ENCODE measurements around the gene NT5DC4.
"Not testable (repeated sequence)": the region's sequence is repeated elsewhere in the genome, so short reads cannot be mapped to it uniquely, and the experiment has no call there.

The NT5DC4 gene

DNA sequence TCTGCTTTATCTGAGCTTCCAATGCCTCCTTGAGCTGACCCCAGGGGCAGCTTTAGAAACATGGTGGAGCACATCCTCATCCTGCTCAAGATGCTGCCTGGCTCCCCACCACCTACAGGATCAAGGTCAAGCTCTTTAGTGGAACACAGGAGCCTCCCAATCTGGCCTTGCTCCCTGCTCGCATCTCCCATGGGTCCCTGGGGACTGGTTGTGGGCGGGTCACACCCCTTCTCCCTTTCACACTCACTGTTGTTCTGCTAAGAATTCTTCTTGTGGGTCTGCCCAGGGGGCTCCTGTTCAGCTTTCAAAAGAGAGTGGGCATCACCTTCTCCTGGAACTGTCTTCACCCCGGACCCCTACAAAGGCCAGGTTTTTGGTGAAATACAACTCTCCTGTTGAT lies 8.4 kb upstream of the NT5DC4 start:
- H3K4me1 Mint-ChIP-seq, result peaks cover 54% of the 10 kb centered on the region
- peak in 1 of 2 donors; percentile 44 for DNase-seq (ENCODE audit: low spot score in 2 of 2)
- H3K36me3 Mint-ChIP-seq, result no peaks in the 10 kb centered on the region
- H3K4me3 Mint-ChIP-seq, result no peak overlapping the region
- H3K9me3 Mint-ChIP-seq, result no peaks in the 10 kb centered on the region
- no peak for ATAC-seq
- peak overlapping the region; percentile 89 for H3K27ac Mint-ChIP-seq

DNA sequence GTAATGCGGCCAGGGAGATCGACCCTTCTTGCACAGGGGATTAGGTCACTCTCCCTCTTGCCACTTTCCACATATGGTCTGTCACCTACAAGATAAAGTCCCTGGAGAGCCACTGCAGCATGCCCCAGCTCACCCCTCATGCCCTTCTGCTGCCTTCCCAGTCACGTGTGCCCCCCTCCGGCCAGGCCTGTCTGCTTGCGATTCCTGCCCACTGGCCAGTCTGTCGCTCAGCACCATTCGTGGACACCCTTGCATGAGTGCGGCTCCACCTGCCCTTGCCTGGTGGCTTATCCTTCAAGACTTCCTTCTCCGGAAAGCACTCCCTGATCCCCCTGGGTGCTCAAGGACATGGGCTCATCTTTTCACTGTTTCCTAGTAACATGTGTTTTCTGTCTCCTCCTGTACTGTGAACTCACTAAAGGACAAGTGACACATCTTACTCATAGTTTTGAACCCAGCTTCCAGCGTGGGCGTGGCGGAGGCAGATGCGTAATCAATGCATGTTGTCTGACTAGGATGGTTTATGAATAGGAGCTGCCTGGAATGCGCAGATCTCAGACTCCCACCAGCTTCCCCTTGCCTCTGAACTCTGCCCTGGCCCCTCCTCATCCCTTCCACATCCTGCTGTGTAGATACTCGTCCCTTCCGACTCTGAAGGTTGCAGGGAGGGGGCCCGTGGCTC lies 7.8 kb upstream of the NT5DC4 start:
- DNase-seq (ENCODE audit: low spot score in 2 of 2) (peak in 1 of 2 donors; percentile 44), ATAC-seq (peak; percentile 91)
- peaks cover 49% of the 10 kb centered on the region for H3K4me1 Mint-ChIP-seq
- no peaks in the 10 kb centered on the region for H3K9me3 Mint-ChIP-seq
- H3K27ac Mint-ChIP-seq, result peak overlapping the region; percentile 89
- H3K36me3 Mint-ChIP-seq, result no peaks in the 10 kb centered on the region
- H3K4me3 Mint-ChIP-seq, result peak overlapping the region; percentile 13

DNA sequence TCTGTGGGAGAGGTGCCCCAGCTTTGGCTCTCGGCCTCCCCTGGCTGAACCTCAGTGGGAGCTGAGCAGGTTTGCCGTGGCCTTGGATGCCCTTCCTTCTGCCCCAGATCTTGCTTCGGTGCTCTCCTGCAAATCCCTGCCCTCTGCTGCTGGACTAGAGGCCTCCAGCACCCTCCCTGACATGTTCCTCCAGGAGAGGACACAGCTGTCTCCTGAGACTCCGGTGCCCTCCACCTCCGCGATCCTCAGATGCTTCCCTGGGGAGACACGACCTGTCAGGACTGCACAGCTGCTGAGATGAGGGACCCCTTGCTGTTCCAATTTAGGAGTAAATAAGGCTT lies 7.3 kb upstream of the NT5DC4 start:
- no peaks in the 10 kb centered on the region for H3K9me3 Mint-ChIP-seq
- peak overlapping the region; percentile 89 for H3K27ac Mint-ChIP-seq
- DNase-seq (ENCODE audit: low spot score in 2 of 2), result no peak
- no peaks in the 10 kb centered on the region for H3K36me3 Mint-ChIP-seq
- peaks cover 44% of the 10 kb centered on the region for H3K4me1 Mint-ChIP-seq
- no peak for ATAC-seq
- H3K4me3 Mint-ChIP-seq, result peak overlapping the region; percentile 13

DNA sequence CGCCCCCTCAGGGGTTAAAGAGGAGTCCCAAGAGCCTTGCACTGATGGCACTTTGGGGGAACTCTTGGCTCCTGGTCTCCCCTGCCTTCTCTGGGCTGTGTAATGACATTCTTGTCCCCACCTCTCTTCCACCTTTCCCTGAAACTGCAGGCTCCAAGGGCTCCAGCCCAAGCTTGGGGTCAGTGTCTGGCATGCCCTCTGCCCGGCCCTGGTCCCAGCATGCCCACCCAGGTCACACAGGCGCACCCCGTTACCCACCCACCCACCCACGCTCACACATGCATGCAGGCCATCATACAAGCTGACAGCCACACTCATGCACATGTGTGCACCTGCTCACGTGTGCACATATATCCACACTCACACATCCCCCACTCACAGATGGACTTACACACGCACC lies 6.9 kb upstream of the NT5DC4 start:
- Mint-ChIP-seq H3K27ac (no peak overlapping the region), H3K4me3 (peak overlapping the region; percentile 13), H3K9me3 (no peaks in the 10 kb centered on the region), H3K36me3 (no peaks in the 10 kb centered on the region), H3K4me1 (peaks cover 40% of the 10 kb centered on the region)
- ATAC-seq, result no peak
- no peak for DNase-seq (ENCODE audit: low spot score in 2 of 2)

- H3K27ac Mint-ChIP-seq, result no peak overlapping the region
These were observed 6.5 kb upstream of the NT5DC4 start for GRCh38 chr2:112714331-112714730.

GRCh38 chr2:112714836-112715631 lies 5.8 kb upstream of the NT5DC4 start:
- no peak for ATAC-seq
- H3K36me3 Mint-ChIP-seq, result peaks cover 5% of the 10 kb centered on the region
- no peak for DNase-seq (ENCODE audit: low spot score in 2 of 2)
- no peak overlapping the region for H3K4me3 Mint-ChIP-seq
- no peaks in the 10 kb centered on the region for H3K9me3 Mint-ChIP-seq
- no peak overlapping the region for H3K27ac Mint-ChIP-seq
- H3K4me1 Mint-ChIP-seq, result peaks cover 29% of the 10 kb centered on the region

More at GRCh38 chr2:112714331-112714730, 6.5 kb upstream of the NT5DC4 start:
- Mint-ChIP-seq H3K36me3 (no peaks in the 10 kb centered on the region), H3K4me1 (peaks cover 36% of the 10 kb centered on the region), H3K4me3 (no peak overlapping the region), H3K9me3 (no peaks in the 10 kb centered on the region)
- no peak for DNase-seq (ENCODE audit: low spot score in 2 of 2)
- ATAC-seq, result no peak

GRCh38 chr2:112716094-112716493 lies 4.7 kb upstream of the NT5DC4 start:
- DNase-seq (ENCODE audit: low spot score in 2 of 2); H3K27ac Mint-ChIP-seq; H3K36me3 Mint-ChIP-seq; ATAC-seq; H3K4me3 Mint-ChIP-seq; H3K9me3 Mint-ChIP-seq: not testable (repeated sequence)
- peaks cover 20% of the 10 kb centered on the region for H3K4me1 Mint-ChIP-seq

- not testable (repeated sequence) for H3K36me3 Mint-ChIP-seq; H3K27ac Mint-ChIP-seq; H3K4me3 Mint-ChIP-seq; H3K9me3 Mint-ChIP-seq; ATAC-seq; DNase-seq (ENCODE audit: low spot score in 2 of 2)
- H3K4me1 Mint-ChIP-seq, result peaks cover 16% of the 10 kb centered on the region
These were observed 3.9 kb upstream of the NT5DC4 start for GRCh38 chr2:112716826-112717352.

- DNase-seq (ENCODE audit: low spot score in 2 of 2) (no peak), ATAC-seq (no peak)
- H3K4me1 Mint-ChIP-seq, result no peaks in the 10 kb centered on the region
- H3K4me3 Mint-ChIP-seq, result no peak overlapping the region
- H3K27ac Mint-ChIP-seq, result no peak overlapping the region
- H3K9me3 Mint-ChIP-seq, result no peaks in the 10 kb centered on the region
- H3K36me3 Mint-ChIP-seq, result peaks cover 6% of the 10 kb centered on the region
These were observed 1.9 kb upstream of the NT5DC4 start for GRCh38 chr2:112718863-112719370.

GRCh38 chr2:112721819-112722522 lies 1.2 kb downstream of the NT5DC4 start:
- Mint-ChIP-seq H3K27ac (no peak overlapping the region), H3K36me3 (peaks cover 6% of the 10 kb centered on the region), H3K4me3 (no peak overlapping the region), H3K9me3 (no peaks in the 10 kb centered on the region), H3K4me1 (peaks cover 8% of the 10 kb centered on the region)
- ATAC-seq (no peak), DNase-seq (ENCODE audit: low spot score in 2 of 2) (peak in 1 of 2 donors; percentile 17)

GRCh38 chr2:112722816-112723546 lies 2.2 kb downstream of the NT5DC4 start:
- ATAC-seq (no peak), DNase-seq (ENCODE audit: low spot score in 2 of 2) (no peak)
- Mint-ChIP-seq H3K4me1 (peaks cover 10% of the 10 kb centered on the region), H3K27ac (peak overlapping the region; percentile 34), H3K36me3 (peaks cover 6% of the 10 kb centered on the region), H3K9me3 (no peaks in the 10 kb centered on the region), H3K4me3 (no peak overlapping the region)

GRCh38 chr2:112723547-112723940 lies 2.7 kb downstream of the NT5DC4 start:
- peaks cover 10% of the 10 kb centered on the region for H3K4me1 Mint-ChIP-seq
- no peak overlapping the region for H3K4me3 Mint-ChIP-seq
- DNase-seq (ENCODE audit: low spot score in 2 of 2), result no peak
- H3K36me3 Mint-ChIP-seq, result peaks cover 6% of the 10 kb centered on the region
- ATAC-seq, result no peak
- H3K9me3 Mint-ChIP-seq, result no peaks in the 10 kb centered on the region
- peak overlapping the region; percentile 34 for H3K27ac Mint-ChIP-seq

- peak overlapping the region; percentile 50 for H3K27ac Mint-ChIP-seq
These were observed 3.2 kb downstream of the NT5DC4 start for GRCh38 chr2:112723995-112724394.

DNA sequence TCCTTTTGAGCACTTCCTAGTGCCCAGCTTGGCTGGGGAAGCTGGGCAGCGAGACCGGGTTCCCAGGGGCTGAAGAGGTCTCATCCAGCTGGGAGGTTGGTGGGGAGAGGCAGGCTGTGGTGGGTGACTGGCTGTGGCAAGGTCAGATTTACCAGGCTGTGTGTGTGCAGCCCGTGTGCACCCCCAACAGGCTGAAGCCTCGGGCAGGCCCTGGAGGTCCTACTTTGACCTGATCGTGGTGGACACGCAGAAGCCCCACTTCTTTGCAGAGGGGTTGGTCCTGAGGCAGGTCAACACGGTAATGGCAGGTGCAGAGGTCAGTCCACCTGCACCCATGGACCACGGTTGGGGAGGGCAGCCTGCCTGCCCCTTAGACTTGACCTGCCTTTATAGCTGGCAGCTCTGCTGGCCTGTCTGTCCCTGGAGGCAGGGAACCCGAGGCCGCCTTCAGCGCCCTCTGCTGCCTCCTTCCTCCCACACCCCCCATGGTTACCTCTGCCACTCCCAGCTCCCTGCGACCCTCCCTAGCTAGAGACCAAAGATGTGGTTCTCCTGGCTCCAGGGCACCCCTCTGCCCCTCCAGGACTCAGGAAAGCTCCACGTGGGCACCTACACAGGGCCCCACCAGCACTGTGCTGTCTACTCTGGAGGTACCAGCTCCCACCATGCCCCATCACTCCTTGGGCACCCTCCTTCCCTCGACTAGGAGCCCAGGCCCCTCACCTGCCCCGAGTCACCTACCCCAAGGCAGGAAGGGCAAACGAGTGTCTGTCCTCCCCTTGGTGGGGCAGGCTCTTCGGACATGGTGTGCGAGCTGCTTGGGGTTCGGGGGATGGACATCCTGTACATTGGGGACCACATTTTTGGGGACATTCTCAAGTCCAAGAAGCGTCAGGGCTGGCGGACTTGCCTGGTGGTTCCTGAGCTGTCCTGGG lies 4.0 kb downstream of the NT5DC4 start:
- Mint-ChIP-seq H3K4me3 (no peak overlapping the region), H3K36me3 (peaks cover 3% of the 10 kb centered on the region), H3K27ac (no peak overlapping the region), H3K9me3 (no peaks in the 10 kb centered on the region), H3K4me1 (peaks cover 10% of the 10 kb centered on the region)
- DNase-seq (ENCODE audit: low spot score in 2 of 2) (peak in 1 of 2 donors; percentile 49), ATAC-seq (no peak)

More at GRCh38 chr2:112723995-112724394, 3.2 kb downstream of the NT5DC4 start:
- Mint-ChIP-seq H3K36me3 (peaks cover 6% of the 10 kb centered on the region), H3K4me1 (peaks cover 10% of the 10 kb centered on the region), H3K9me3 (no peaks in the 10 kb centered on the region), H3K4me3 (no peak overlapping the region)
- ATAC-seq, result no peak
- no peak for DNase-seq (ENCODE audit: low spot score in 2 of 2)
